Anterior cingulate cortex (tissue), 58 donors: ENCODE measurements around the gene DIPK1B.

Experiments used
- DNase-seq, 58 donors: peaks; one replicate each; lab custom pipeline; 2025; lab: John Stamatoyannopoulos, UW

The DIPK1B gene

DNA sequence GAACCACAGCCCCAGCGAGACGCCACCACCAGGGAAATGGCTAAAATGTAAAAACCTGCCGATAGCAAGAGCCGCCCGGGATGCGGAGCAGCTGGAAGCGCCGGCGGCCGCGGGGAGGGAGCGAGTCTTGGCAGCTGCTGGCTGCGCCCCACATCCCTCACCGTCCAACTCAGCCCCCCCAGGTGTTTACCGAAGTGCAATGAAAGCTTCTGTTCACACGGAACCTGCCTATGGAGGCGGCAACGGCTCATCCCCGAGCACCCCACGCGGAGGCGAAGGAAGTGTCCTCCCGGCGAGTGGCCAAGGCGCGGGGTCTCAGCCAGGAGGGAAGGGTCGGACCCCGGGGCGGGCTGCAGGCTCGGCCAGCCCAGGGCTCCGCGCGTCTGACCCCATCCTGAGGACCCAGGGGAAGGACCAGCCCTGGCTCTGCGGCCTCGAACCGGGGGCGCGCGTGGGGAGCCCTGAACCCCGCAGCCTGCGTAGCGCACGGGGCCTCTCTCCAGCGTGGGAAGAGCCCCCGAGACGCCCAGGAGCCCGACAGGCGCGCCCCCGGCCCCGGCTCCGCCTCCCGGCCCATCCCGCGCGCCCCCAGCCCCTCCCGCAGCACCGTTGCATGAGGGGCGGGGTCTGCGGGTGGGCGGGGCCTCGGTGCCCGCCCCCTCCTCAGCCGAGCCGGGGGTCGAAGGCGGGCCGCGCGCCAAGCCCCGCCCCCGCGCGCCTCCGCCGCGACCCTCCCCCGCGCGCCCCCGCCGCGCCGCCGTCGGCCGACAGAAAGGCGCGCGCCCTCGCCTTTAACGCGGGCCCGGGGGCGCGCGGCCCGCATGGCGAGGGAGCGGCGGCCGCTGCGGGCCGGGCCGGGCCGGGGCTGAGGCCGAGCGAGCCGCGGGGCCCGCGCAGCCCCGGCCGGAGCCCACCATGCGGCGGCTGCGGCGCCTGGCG is at the start of gene DIPK1B:
TSS of gene DIPK1B (plus strand) at position 822 of the 939 bp plus-strand sequence. CDS start at position 916, 94 bp downstream.
- peak in 10 of 58 donors; percentile 17 to 59 (median 33) for DNase-seq

DNA sequence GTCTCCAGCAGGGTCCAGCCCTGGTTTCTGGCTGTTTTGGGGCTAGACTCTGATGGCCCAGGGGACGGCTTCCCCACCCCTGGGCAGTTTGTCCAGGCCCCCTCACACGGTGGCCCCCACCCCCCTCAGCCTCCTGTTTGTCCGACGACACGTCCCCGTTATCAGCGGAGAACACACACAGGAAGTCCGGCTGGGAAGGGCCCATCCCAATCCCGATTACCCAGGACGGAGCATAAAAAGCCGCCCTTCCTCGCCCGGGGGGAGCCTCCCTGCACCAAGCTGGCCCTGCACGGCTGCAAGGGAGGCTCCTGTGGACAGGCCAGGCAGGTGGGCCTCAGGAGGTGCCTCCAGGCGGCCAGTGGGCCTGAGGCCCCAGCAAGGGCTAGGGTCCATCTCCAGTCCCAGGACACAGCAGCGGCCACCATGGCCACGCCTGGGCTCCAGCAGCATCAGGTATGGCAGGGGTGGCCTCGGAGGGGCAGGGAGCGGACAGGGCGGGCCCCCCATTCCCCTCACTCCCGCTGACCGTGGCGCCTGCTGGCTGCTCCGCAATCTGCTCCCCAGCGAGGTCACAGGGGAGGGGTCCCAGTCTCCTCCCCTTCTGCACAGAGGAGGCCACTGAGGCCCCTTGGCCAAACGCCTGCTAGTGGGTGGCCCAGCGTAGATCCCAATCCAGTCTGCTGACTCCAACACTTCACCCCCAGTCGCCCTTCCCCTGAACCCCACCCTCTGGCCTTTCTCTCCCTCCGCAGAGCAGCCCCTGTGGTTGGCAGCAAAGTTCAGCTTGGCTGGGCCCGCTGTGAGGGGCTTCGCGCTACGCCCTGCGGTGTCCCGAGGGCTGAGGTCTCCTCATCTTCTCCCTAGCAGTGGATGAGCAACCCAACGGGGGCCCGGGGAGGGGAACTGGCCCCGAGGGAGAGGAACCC is 49.5 kb upstream of the DIPK1B start, which contains the start of gene EGFL7:
TSS of gene EGFL7 (plus strand) at position 261 of the 926 bp plus-strand sequence. CDS start 5,367 bp downstream, outside the sequence.
- no peak for DNase-seq

- DNase-seq, result no peak
These were observed 48.1 kb upstream of the DIPK1B start for GRCh38 chr9:136664000-136664915.

DNA sequence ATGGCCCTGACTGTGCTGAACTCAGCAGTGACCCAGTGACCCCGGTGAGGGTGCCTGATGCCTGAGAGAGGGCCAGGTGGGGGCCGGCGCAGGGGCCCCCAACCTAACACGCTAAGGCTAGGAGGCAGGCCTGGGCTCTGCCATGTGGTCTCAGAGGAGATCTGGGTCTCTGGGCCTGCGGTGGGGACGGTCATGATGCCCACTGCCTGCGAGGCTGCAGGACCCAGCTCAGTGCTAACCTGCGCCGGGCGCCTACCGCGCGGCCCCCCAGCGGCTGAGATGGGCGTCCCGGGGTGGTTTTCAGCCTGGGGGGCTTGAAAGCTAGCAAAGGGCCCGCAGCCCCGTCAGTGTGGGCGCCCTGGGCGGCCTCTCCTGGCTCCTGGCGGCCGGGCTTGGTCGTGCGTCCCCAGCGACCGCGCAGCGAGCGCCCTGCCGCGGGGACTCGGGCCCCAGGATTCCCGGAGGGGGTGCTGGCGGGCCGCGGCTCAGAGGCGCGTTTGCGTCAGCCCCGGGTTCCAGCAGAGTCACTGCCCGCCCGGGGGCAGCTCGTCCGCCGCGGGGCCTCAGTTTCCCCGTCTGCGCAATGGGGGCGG is 47.2 kb upstream of the DIPK1B start:
- DNase-seq, result no peak

DNA sequence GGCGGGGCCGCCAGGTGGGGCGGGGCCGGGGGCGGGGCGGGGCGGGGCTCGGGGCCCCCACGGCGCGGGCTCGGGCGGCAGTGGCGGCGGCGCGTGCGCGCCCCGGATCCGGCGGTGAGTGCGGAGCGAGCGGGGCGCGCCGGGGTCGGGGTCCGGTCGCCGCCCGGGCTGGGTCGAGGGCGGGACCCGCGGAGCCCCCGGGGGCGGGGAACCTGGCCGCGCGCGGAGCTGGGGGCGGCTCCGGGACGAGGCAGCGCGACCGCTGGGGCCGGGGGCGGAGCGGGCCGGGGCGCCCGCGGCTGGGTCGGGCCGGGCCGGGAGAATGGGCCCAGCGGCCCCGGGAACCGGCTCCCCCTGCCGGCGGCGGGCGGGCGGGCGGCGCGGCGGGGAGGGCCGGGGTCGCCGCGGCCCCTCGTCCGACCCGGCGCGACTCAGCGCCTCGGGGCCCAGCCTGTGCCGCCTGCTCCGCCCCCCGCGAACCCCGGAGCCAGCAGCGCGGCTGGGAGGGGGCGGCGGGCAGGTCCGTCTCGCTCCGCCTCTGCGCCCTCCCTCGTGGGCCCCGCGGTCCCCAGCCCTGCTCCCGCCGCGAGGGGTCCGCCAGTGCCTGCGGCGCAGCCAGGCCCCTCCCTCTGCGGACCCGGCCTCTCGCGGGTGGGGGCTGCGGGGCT is 46.5 kb upstream of the DIPK1B start:
- peak in 2 of 58 donors; percentile 20 to 21 for DNase-seq

DNA sequence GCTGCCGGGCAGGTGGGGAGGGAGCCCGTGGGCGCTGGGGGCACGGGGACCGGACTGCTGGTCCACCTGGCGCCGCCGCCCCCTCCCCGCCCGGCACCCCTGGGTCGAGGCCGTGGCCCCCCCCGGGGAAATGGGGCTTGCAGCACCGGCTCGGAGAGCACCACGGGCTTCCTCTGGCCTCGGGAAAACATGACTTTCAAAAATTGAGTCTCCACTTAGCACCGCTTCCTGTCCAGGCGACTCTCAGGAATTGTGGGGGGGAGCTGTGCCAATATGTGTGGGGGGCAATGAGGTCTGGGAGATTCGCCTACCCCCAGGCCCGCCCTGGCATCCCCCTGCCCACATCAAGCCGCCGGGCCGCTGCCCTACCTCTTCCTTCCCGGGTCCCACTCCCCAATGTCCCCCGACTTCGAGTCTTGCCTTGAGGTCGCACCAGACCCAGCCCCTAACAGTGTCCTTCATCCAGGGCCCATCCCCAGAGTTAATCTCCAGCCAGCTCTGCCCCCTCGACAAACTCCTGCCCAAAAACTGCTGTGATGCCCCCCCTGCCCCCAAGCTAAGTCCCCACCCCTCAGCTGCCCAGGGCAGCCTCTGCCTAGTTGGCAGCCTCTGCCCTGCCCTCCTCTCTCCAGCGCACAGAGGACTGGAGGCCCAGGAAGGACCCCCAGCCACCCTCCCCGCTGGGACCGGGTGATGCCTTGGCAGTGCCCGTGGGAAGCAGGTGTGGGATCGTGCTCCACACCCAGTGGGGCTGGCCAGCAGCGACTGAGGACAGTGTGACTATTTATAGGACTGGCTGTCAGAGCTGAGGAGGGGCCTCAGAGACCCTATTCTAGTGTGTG is 45.8 kb upstream of the DIPK1B start:
- no peak for DNase-seq

- no peak for DNase-seq
These were observed 45.0 kb upstream of the DIPK1B start for GRCh38 chr9:136667214-136667939.

GRCh38 chr9:136667940-136668760 is 44.2 kb upstream of the DIPK1B start:
- DNase-seq, result no peak

GRCh38 chr9:136668983-136669790 is 43.2 kb upstream of the DIPK1B start:
- peak in 1 of 58 donors; percentile 15 for DNase-seq

- DNase-seq, result peak in 1 of 58 donors; percentile 23
These were observed 42.4 kb upstream of the DIPK1B start for GRCh38 chr9:136669791-136670464.

- DNase-seq, result no peak
These were observed 41.7 kb upstream of the DIPK1B start for GRCh38 chr9:136670576-136671253.

GRCh38 chr9:136671254-136671614 is 41.1 kb upstream of the DIPK1B start:
- DNase-seq, result no peak

- peak in 3 of 58 donors; percentile 12 to 33 (median 20) for DNase-seq
These were observed 40.5 kb upstream of the DIPK1B start for GRCh38 chr9:136671646-136672430.
